ENCODE data around the gene EIF2B4. TPM values are rescaled to one million over a fixed set of nuclear protein-coding genes. Genes with fewer than 3 reads are reported as not detected.
A peak's percentile ranks its signal among the peaks of the same experiment; 100 is the strongest.

Gene EIF2B4
- polyA plus RNA-seq (2011; rRNA removed) = 62.8 and 90.3 TPM in 2 replicates
- 55.2 and 60.3 TPM in 2 replicates for polyA plus RNA-seq (2012; cell fraction: cytosol; rRNA removed)
- polyA plus RNA-seq (2012; cell fraction: nucleus; rRNA removed) = 84.3 and 131 TPM in 2 replicates
- polyA plus RNA-seq (2017; fragmentation: RNase III; extraction: RNeasy Plus Mini Kit Qiagen cat#74134 plus additional on column Dnase treatment) = 73.5 to 75.8 TPM (median 74.5 TPM) in 3 replicates
- 72.8 and 84.0 TPM in 2 replicates for polyA minus RNA-seq (2011; rRNA and poly(A)+ RNA removed)

DNA sequence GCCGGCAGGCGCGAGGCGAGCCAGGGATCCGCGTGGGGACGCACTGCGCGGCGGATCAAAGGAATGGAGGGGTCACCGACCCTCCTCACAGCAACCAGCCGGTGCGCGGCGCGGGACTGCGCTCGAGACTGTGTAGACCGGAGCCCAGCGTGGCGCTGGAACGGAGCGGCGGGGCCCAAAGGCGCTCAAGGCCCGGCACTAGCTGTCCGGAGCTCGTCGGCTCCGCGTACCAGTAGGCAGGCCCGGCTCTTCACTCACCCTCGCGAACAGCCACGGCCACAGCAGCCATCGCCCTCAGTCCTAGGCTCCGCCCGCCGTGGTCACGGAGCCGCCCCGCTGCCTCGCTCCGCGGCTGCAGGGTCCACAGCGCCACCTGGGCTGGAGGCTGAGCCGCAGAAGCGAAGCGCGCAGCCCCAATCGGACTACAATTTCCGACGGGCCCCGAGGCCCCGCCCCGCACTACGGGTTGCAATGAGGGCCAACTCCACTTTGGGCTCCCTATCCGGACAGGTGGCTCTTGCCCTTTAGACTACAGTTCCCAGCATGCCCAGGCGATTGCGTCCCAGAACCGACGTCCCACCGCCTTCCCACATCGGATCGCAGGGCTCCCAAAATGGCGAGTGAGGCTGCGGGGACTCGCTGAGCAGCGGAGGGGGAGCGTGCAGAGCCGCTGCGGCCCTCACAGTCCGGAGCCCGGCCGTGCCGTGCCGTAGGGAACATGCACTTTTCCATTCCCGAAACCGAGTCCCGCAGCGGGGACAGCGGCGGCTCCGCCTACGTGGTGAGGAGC, at the start of gene EIF2B4, which contains the start of gene SNX17:
EIF2B4 (minus strand) TSS at position 313 of the 790 bp plus-strand sequence; CDS start at position 289, 24 bp downstream.
SNX17 (plus strand) TSS at position 591 of the 790 bp plus-strand sequence; CDS start at position 719, 128 bp downstream.
- no peaks in the 10 kb centered on the region for H3K9me3 ChIP-seq
- H3K27ac ChIP-seq = peak within 1 kb of the TSS; percentile 89 to 95
- H3K4me1 ChIP-seq = peaks cover 24% of the 10 kb centered on the region
- CTCF ChIA-PET = interaction anchor here (0.5 to 3.9 kb wide), 31 partner anchors 8 to 354 kb away, joined by 3 to 53 read pairs (median 5); partner anchors contain the start of genes GTF3C2, MPV17 and ZNF513
- POLR2A ChIA-PET = interaction anchor here (1.1 to 5.0 kb wide), 6 partner anchors 10 to 59 kb away, joined by 4 to 26 read pairs (median 5); partner anchors contain the start of genes GTF3C2, MPV17, NRBP1 and PPM1G
- peak within 1 kb of the TSS; percentile 94 for H3K4me2 ChIP-seq
- peak; percentile 90 for TF ChIP-seq POLR2A (IDR thresholded peaks at IDR 0.05; ENCODE audit: low read length)
- peak; percentile 94 for TF ChIP-seq MYC (IDR thresholded peaks at IDR 0.05; ENCODE audit: borderline replicate concordance, low read length)
- TF ChIP-seq RAD21 (conservative IDR thresholded peaks at IDR 0.05 in 1 of 2, IDR thresholded peaks at IDR 0.05 in 1 of 2) = peak; percentile 58; a peak in 3 of 5 replicates
- no peak; the same call in 1 of the 2 replicates for TF ChIP-seq GATA3 (IDR thresholded peaks at IDR 0.05; ENCODE audit: borderline replicate concordance)
- peak in 1 of 2 experiments; percentile 51; a peak in 2 of 4 replicates for TF ChIP-seq CEBPB (IDR thresholded peaks at IDR 0.05)
- no peak for TF ChIP-seq KDM1A (IDR thresholded peaks at IDR 0.05; ENCODE audit: low read depth)
- TF ChIP-seq SREBF2 (IDR thresholded peaks at IDR 0.05) = no peak
- no peak for TF ChIP-seq ELK1 (IDR thresholded peaks at IDR 0.05; ENCODE audit: low read depth, low read length)
- TF ChIP-seq CTCF (IDR thresholded peaks at IDR 0.05) = peak; percentile 94
- TF ChIP-seq HDAC2 (IDR thresholded peaks at IDR 0.05) = peak; percentile 14; the same call in 1 of the 2 replicates
- peak in 1 of 2 experiments; percentile 24; a peak in 1 of 5 replicates for TF ChIP-seq EP300 (IDR thresholded peaks at IDR 0.05)
- TF ChIP-seq JUN (IDR thresholded peaks at IDR 0.05) = peak; percentile 87 to 97
- TF ChIP-seq PHF8 (IDR thresholded peaks at IDR 0.05; ENCODE audit: borderline replicate concordance, low read depth) = peak; percentile 87; the same call in 1 of the 2 replicates
- no peak for TF ChIP-seq FOSL2 (IDR thresholded peaks at IDR 0.05)
- TF ChIP-seq FOSL2 (CRISPR knock-in tag; IDR thresholded peaks at IDR 0.05) = peak; percentile 44; the same call in 1 of the 2 replicates
- TF ChIP-seq CHD2 (IDR thresholded peaks at IDR 0.05; ENCODE audit: low read length, partially characterized antibody) = peak; percentile 21
- TF ChIP-seq, protein P1, sequence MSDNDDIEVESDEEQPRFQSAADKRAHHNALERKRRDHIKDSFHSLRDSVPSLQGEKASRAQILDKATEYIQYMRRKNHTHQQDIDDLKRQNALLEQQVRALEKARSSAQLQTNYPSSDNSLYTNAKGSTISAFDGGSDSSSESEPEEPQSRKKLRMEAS (IDR thresholded peaks at IDR 0.05) = peak; percentile 89
- TF ChIP-seq, protein P2, sequence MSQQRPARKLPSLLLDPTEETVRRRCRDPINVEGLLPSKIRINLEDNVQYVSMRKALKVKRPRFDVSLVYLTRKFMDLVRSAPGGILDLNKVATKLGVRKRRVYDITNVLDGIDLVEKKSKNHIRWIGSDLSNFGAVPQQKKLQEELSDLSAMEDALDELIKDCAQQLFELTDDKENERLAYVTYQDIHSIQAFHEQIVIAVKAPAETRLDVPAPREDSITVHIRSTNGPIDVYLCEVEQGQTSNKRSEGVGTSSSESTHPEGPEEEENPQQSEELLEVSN (IDR thresholded peaks at IDR 0.05; ENCODE audit: borderline replicate concordance, low read depth) = 0 out of 2 replicates have a peak, but pooled peaks have one; percentile 13
- peak; percentile 81; the same call in 1 of the 2 replicates for TF ChIP-seq MAZ (IDR thresholded peaks at IDR 0.05; ENCODE audit: borderline replicate concordance, low read depth, low read length)
- TF ChIP-seq KDM5A (IDR thresholded peaks at IDR 0.05) = peak; percentile 82
- no peak for TF ChIP-seq USF2 (IDR thresholded peaks at IDR 0.05)
- TF ChIP-seq SMC3 (IDR thresholded peaks at IDR 0.05) = peak; percentile 47; the same call in 2 of the 3 replicates
- TF ChIP-seq REST (IDR thresholded peaks at IDR 0.05) = no peak
- TF ChIP-seq, protein P3, sequence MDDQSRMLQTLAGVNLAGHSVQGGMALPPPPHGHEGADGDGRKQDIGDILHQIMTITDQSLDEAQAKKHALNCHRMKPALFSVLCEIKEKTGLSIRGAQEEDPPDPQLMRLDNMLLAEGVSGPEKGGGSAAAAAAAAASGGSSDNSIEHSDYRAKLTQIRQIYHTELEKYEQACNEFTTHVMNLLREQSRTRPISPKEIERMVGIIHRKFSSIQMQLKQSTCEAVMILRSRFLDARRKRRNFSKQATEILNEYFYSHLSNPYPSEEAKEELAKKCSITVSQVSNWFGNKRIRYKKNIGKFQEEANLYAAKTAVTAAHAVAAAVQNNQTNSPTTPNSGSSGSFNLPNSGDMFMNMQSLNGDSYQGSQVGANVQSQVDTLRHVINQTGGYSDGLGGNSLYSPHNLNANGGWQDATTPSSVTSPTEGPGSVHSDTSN (IDR thresholded peaks at IDR 0.05) = 0 out of 2 replicates have a peak, but pooled peaks have one; percentile 56
- TF ChIP-seq, protein P4, sequence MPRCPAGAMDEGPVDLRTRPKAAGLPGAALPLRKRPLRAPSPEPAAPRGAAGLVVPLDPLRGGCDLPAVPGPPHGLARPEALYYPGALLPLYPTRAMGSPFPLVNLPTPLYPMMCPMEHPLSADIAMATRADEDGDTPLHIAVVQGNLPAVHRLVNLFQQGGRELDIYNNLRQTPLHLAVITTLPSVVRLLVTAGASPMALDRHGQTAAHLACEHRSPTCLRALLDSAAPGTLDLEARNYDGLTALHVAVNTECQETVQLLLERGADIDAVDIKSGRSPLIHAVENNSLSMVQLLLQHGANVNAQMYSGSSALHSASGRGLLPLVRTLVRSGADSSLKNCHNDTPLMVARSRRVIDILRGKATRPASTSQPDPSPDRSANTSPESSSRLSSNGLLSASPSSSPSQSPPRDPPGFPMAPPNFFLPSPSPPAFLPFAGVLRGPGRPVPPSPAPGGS (IDR thresholded peaks at IDR 0.05) = peak; percentile 86; the same call in 2 of the 3 replicates
- TF ChIP-seq ZFP36 (IDR thresholded peaks at IDR 0.05; ENCODE audit: borderline replicate concordance, partially characterized antibody) = no peak
- 3% methylated on average over 54 of the region's 85 CpGs for WGBS (ENCODE audit: missing lambda C conversion rate)
- peak within 1 kb of the TSS; percentile 79 for H3K4me3 ChIP-seq
- ATAC-seq (peak; percentile 90 to 94), DNase-seq (ENCODE audit: low read depth in 1 of 2, low spot score in 1 of 2) (peak; percentile 98 to 99), FAIRE-seq (no peak)

All from A549 (cell line).